Measurements from ENCODE around the gene MTMR4.
A peak's percentile ranks its signal among the peaks of the same experiment; 100 is the strongest.
"Not testable (repeated sequence)": the region's sequence is repeated elsewhere in the genome, so short reads cannot be mapped to it uniquely, and the experiment has no call there.

The MTMR4 gene

GRCh38 chr17:58491510-58492045 lies 22.9 kb downstream of the MTMR4 start:
- DNase-seq = no peak

GRCh38 chr17:58488428-58488890 lies 26.0 kb downstream of the MTMR4 start:
- DNase-seq = no peak

GRCh38 chr17:58487589-58488427 lies 26.6 kb downstream of the MTMR4 start, which contains the start of gene HSF5:
Gene HSF5, minus strand, starts transcription at chr17:58488408. Its CDS starts 134 bp downstream, at chr17:58488274.
- peak; percentile 90 for DNase-seq

GRCh38 chr17:58484600-58484999 lies 29.8 kb downstream of the MTMR4 start:
- DNase-seq = no peak

GRCh38 chr17:58481798-58482197 lies 32.6 kb downstream of the MTMR4 start:
- not testable (repeated sequence) for DNase-seq

GRCh38 chr17:58480090-58480489 lies 34.3 kb downstream of the MTMR4 start:
- no peak for DNase-seq

GRCh38 chr17:58476812-58477211 lies 37.6 kb downstream of the MTMR4 start:
- DNase-seq = no peak

GRCh38 chr17:58475985-58476384 lies 38.5 kb downstream of the MTMR4 start:
- DNase-seq = no peak

- no peak for DNase-seq
These were observed 44.1 kb downstream of the MTMR4 start for GRCh38 chr17:58470356-58470755.

GRCh38 chr17:58468944-58469343 lies 45.5 kb downstream of the MTMR4 start:
- DNase-seq = no peak

- DNase-seq = no peak
These were observed 58.9 kb downstream of the MTMR4 start for GRCh38 chr17:58455491-58455890.

- DNase-seq = no peak
These were observed 61.7 kb downstream of the MTMR4 start for GRCh38 chr17:58452738-58453137.

GRCh38 chr17:58447039-58447975 lies 67.1 kb downstream of the MTMR4 start:
- peak; percentile 82 for DNase-seq

- no peak for DNase-seq
These were observed 68.4 kb downstream of the MTMR4 start for GRCh38 chr17:58446086-58446485.
